Upper lobe of left lung (tissue), 4 donors: Measurements from ENCODE around the gene HDAC1.
A peak's percentile ranks its signal among the peaks of the same experiment; 100 is the strongest.

Experiments used
- POLR2A ChIP-seq, 4 donors: fragments of 450-650 bp; IDR thresholded peaks; one replicate each; pipeline ENCODE4 v1.5.1; 2016 to 2017; ENCODE audit warnings: antibody characterized with exemption in 4 of 4, mild to moderate bottlenecking in 2 of 4
- POLR2AphosphoS5 ChIP-seq, 2 donors: sonication (generic); formaldehyde crosslinking; IDR thresholded peaks; one replicate each; pipeline ENCODE4 v1.5.1; 2017; ENCODE audit warnings: antibody characterized with exemption in 2 of 2
- TF ChIP-seq, protein P1 (sequence below), 6 experiments: fragments of 450-650 bp in 4 of 6; fragments of 200-600 bp in 2 of 6; sonication (generic) in 2 of 6; IDR thresholded peaks; one replicate each; pipeline ENCODE4 v1.5.1; 2016 to 2019; ENCODE audit warnings: antibody characterized with exemption in 6 of 6

DNA sequence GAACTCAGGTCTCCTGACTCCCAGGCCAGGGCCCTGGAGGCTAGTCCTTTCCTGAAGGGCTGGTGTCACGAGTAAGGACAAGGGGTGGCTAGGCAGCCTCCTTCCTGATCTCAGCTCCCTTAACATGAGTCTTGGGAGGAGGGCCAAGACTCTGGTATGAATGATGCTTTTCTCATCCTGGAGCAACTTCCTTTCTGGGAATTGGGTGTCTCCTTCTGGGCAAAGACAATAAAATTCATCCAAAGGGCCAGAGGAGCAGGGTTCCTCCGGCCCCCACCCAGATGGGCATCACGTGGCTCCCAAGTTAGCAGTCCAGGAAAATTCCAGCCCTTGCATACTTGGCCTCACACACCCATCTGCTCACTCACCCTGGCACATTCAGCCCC is 45.0 kb upstream of the HDAC1 start, which contains the start of gene FAM167B:
- TF ChIP-seq, protein P1, sequence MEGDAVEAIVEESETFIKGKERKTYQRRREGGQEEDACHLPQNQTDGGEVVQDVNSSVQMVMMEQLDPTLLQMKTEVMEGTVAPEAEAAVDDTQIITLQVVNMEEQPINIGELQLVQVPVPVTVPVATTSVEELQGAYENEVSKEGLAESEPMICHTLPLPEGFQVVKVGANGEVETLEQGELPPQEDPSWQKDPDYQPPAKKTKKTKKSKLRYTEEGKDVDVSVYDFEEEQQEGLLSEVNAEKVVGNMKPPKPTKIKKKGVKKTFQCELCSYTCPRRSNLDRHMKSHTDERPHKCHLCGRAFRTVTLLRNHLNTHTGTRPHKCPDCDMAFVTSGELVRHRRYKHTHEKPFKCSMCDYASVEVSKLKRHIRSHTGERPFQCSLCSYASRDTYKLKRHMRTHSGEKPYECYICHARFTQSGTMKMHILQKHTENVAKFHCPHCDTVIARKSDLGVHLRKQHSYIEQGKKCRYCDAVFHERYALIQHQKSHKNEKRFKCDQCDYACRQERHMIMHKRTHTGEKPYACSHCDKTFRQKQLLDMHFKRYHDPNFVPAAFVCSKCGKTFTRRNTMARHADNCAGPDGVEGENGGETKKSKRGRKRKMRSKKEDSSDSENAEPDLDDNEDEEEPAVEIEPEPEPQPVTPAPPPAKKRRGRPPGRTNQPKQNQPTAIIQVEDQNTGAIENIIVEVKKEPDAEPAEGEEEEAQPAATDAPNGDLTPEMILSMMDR (IDR thresholded peaks at IDR 0.05) = no peak
- TF ChIP-seq POLR2AphosphoS5 (IDR thresholded peaks at IDR 0.05) = peak; percentile 71 to 92
- TF ChIP-seq POLR2A (IDR thresholded peaks at IDR 0.05) = no peak
